ENCODE data around the gene CPSF4.

- TF ChIP-seq POLR2A (IDR thresholded peaks at IDR 0.05) = no peak
- no peak for TF ChIP-seq CTCF (IDR thresholded peaks at IDR 0.05)
- TF ChIP-seq POLR2AphosphoS5 (IDR thresholded peaks at IDR 0.05) = no peak
Measured at GRCh38 chr7:99422186-99422585, 16.6 kb upstream of the CPSF4 start.

Data from stomach (tissue), 4 donors.